Measurements from ENCODE around the gene CFAP410. TPM values are rescaled to one million over a fixed set of nuclear protein-coding genes. Genes with fewer than 3 reads are reported as not detected.

Gene CFAP410
- total and polyA plus RNA-seq, 12 donors = 10.9 to 34.7 (median 13.9) TPM

DNA sequence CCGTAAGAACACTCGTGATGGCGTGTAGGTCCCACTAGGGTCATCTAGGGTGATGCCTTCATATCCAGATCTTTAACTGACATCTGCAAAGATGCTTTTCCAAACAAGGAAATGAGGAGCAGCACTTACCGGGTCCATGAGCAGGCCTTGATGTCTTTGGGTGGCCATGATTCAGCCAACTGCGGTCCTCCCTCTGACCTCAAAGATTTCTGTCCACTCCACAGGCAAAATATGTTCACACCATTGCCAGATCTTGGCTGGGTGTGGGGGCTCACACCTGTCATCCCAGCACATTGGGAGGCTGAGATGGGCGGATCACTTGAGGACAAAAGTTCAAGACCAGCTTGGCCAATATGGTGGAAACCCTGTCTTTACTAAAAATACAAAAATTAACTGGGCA, 32.4 kb upstream of the CFAP410 start:
- no peak for DNase-seq
- H3K9me3 ChIP-seq = peaks cover 0 to 3% (median 0%) of the 10 kb centered on the region in 11 donors

DNA sequence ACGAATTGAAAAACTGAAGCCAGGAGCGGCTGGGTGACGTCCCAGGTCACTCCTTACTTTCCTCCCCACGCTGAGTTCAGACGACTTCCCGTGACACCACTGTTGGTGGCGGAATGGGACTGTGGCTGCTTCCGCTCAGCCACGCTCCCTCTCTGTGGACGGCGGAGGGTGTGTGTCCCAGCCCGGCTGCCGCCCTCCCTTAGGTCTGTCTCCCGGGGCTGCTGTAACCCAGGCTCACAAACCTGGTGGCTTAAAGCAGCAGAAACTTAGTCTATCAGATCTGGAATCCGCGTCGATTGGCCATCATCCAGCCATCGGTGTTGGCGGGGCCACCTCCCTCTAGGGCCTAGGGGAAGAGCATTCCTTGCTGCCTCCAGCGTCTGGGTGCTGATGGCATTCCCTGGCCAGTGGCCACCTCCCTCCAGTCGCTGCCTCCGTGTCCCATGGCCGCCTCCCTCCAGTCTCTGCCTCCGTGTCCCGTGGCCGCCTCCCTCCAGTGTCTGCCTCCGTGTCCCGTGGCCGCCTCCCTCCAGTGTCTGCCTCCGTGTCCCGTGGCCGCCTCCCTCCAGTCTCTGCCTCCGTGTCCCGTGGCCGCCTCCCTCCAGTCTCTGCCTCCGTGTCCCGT, 31.7 kb upstream of the CFAP410 start:
- WGBS, 2 donors = 89% methylated on average over 35 to 37 of the region's 37 CpGs
- TF ChIP-seq, protein P1, sequence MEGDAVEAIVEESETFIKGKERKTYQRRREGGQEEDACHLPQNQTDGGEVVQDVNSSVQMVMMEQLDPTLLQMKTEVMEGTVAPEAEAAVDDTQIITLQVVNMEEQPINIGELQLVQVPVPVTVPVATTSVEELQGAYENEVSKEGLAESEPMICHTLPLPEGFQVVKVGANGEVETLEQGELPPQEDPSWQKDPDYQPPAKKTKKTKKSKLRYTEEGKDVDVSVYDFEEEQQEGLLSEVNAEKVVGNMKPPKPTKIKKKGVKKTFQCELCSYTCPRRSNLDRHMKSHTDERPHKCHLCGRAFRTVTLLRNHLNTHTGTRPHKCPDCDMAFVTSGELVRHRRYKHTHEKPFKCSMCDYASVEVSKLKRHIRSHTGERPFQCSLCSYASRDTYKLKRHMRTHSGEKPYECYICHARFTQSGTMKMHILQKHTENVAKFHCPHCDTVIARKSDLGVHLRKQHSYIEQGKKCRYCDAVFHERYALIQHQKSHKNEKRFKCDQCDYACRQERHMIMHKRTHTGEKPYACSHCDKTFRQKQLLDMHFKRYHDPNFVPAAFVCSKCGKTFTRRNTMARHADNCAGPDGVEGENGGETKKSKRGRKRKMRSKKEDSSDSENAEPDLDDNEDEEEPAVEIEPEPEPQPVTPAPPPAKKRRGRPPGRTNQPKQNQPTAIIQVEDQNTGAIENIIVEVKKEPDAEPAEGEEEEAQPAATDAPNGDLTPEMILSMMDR (IDR thresholded peaks at IDR 0.05) = no peak
- ATAC-seq = no peak

More for the DNA sequence above, 32.4 kb upstream of the CFAP410 start:
- no peak for ATAC-seq
- no peak overlapping the region for H3K4me3 ChIP-seq
- WGBS, 2 donors = 91 to 93% methylated on average over 6 of the region's 6 CpGs
- intact Hi-C loops (cut with DNase I) = no loop called here
- H3K27ac ChIP-seq = no peak overlapping the region
- TF ChIP-seq, protein P1 (IDR thresholded peaks at IDR 0.05) = no peak
- H3K27me3 ChIP-seq = peaks cover 0 to 71% (median 35%) of the 10 kb centered on the region in 7 donors
- H3K36me3 ChIP-seq = peaks cover 0 to 15% (median 0%) of the 10 kb centered on the region in 9 donors
- H3K4me1 ChIP-seq = peaks cover 0 to 27% (median 0%) of the 10 kb centered on the region in 9 donors

DNA sequence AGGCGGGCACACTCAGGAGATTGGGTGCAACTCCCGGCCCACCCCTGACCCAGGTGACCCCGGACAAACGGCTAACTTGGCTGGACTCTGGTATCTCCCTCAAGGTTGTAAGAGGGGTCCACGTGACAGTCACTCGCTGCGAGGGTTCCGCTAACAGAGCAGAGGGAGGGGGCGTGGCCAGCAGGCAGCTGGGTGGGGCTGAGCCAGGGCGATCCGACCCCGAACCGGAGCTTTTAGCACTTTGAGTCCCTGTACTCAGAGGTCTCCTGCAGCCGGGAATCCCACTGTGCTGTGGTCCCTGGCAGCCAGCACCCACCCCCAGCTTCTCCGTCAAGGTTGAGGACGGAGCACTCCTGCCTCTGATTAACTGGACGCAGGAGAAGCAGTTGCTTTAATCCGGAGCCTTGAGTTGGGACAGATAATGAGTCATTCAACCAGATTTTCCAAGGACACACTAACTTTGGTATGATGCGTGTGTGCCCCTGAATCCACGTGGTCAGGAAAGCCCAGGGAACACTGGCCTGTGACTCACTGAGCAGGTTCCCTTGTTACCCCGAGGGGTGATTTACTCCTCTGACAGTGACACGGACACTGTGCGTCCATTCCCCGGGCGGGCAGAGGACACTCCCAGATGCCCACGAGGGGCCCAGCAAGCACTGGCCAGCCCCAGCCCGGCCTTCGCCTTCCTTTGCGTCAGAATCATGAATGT, 31.0 kb upstream of the CFAP410 start:
- no peak for DNase-seq

More for the DNA sequence above, 31.7 kb upstream of the CFAP410 start:
- DNase-seq = no peak
- intact Hi-C loops (cut with DNase I) = no loop called here
- H3K4me3 ChIP-seq = no peak overlapping the region
- peaks cover 0 to 13% (median 0%) of the 10 kb centered on the region in 9 donors for H3K36me3 ChIP-seq
- H3K4me1 ChIP-seq = peaks cover 0 to 25% (median 0%) of the 10 kb centered on the region in 9 donors
- H3K9me3 ChIP-seq = peaks cover 0 to 3% (median 0%) of the 10 kb centered on the region in 11 donors
- no peak overlapping the region for H3K27ac ChIP-seq
- H3K27me3 ChIP-seq = peaks cover 0 to 69% (median 28%) of the 10 kb centered on the region in 7 donors

More for the DNA sequence above, 31.0 kb upstream of the CFAP410 start:
- 29 to 33% methylated on average over 29 of the region's 29 CpGs for WGBS, 2 donors
- ATAC-seq = peak in 1 of 8 donors; percentile 26
- Histone ChIP-seq H3K36me3 (peaks cover 0 to 14% (median 0%) of the 10 kb centered on the region in 9 donors), H3K27me3 (peaks cover 0 to 64% (median 24%) of the 10 kb centered on the region in 7 donors), H3K4me3 (no peak overlapping the region), H3K27ac (no peak overlapping the region), H3K9me3 (peaks cover 0 to 3% (median 0%) of the 10 kb centered on the region in 11 donors), H3K4me1 (peaks cover 0 to 18% (median 0%) of the 10 kb centered on the region in 9 donors)
- intact Hi-C loops (cut with DNase I) = no loop called here
- TF ChIP-seq, protein P1 (IDR thresholded peaks at IDR 0.05) = no peak

Measured in heart right ventricle (tissue), 16 donors.